Stimulated activated CD8-positive, alpha-beta memory T cell treated with anti-CD3 and anti-CD28 coated beads, Interleukin-4, amount 100 ng/mL, for 24 hours (primary cell): ENCODE data around the gene RBMS1.

ENCODE experiments used
- DNase-seq: peaks from one replicate; pipeline ENCODE4 v3.0.0-alpha.2; 2020; ENCODE audit warnings: low read depth

The RBMS1 gene

DNA sequence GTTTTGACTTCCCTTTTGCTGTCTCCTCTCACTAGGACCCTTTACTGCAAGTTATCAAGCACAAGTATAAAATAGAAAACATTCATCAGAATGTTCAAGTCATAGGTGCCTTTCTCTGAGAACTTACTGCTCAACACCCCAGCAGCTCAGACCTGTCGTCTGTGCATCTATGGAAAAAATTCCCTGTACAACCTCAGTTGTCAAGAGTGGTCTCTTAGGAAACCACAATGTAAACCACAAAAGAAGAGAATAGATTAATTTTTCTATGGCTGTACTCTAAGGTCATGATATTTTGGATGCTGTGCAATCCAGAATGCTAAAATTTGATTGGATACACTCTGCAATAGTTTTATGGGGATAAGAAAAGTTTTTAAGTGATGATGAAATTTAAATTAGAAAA lies 84.1 kb downstream of the RBMS1 start:
- DNase-seq = no peak

DNA sequence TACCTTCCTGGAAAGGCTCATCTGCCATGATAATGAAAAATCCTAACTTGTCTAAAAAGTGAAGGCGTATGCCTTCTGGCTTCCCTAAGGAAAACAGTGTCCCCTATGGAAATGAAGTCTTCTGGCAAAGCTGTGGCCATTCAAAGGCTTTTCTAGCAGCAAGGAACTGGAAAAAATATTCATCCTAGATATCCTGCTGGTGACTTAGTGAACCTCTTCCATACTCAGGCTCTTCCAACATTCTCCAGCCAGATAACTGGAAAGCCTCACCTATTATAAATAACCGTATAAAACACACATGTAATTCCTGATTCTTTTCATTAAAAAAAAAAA lies 84.7 kb downstream of the RBMS1 start:
- no peak for DNase-seq

DNA sequence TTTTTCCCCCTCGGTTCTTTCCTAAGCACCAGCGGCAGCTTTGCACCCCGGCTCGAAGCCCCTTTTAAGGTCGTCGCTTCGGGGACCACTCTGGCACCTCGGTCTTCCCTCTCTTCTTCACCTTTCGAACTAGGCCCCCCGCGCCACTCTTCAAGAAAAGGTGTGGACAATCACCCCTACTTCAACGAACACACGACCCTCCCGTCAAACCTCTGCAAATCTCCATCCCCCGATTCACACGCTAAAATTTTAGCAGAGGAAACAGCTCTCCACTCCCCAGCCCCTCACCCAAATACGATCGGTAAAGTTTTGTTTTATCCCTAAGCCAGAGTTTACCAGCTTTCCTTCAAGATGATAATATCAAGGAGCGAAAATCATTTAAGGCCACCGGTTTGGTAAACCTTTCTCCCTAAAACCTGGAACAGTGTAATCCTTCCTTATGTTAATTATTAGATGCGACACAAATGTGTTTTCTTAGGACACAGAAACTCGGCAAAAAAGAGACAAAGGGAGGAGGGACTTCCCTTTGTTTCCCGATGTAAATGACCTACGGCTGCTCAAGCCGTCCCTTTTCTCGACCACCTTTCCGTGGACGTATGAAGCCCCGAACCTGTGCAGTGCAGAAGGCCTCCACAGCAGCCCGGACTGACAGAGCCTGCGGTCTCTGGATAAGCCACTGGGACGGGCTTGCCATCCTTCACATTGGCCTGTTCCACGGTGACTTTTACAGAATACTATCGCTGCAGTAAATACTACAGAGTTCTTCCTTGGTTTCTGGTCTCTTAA lies 85.2 kb downstream of the RBMS1 start:
- no peak for DNase-seq

DNA sequence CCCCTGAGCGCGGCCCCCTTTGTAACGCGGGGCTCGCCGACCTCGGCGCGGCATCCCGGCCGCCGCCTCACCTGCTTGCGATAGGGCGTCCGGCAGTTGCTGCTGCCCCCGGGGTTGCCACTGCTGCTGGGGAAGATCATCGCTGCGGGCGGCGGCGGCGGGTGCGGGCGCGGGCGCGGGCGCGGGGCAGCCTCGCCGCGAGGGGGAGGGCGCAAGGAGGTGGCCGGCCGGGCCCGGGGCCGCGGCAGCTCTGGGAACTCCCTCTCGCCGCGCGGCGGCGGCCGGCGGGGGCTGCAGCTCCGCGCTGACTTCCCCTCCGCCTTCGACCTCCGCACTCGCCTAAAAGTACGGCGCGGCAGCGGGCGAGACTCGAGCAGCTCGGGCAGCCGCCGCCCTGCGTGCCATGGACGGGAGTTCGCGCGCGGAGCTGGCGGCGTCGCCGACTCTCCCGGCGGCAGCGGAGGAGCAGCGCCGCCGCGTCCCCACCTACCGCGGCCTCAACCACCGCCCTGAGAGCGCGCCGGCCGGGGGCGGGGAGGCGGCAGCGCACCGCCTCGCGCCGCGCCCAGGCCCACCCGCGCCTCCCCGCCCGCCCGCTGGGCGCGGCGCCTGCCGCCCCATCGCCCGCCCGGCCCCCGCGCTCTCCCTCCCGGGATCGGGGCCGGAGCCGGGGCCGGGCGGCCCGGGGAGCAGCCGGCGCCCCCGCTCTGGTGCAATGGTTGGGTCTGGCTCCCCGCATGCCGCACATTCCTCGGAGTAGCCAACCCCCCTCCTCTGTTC lies 86.0 kb downstream of the RBMS1 start:
- DNase-seq = peak; percentile 31

DNA sequence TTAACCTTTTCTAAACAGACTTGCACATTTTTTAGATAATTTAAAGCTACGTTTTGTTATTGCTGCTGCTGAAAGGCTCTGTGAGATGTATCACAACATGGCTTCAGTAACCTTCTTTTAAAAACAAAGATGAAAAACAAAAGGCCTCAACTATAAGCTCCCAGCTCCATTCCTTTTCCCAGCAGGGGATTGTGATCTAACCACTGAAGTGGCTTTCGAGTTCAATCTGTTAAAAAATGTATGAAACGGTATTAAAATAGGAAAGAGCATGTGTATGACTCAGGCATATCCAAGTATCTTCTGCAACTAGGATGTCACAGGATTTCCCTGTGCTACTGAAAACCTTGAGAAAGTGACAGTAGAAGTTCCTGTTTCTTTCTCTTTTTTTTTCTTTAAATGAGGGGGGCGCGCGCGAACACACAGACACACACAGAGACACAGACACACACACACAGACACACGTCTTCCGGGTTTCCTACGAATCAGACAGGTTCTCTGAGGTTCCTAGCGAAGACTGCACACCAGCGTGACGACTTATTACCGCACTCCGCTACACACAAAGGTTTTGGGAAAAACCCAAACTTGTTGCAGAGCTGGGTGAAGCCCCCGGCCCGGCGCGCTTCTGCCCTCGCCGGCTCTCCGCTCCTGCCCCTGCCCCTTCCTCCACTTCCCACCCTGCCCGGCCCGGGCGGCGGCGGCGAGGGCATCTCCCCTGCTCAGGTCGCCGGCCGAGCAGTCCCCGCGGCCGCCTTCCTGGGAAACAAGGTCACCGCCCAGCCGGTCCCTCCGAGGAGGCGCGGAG lies 86.8 kb downstream of the RBMS1 start:
- DNase-seq = peak; percentile 52

DNA sequence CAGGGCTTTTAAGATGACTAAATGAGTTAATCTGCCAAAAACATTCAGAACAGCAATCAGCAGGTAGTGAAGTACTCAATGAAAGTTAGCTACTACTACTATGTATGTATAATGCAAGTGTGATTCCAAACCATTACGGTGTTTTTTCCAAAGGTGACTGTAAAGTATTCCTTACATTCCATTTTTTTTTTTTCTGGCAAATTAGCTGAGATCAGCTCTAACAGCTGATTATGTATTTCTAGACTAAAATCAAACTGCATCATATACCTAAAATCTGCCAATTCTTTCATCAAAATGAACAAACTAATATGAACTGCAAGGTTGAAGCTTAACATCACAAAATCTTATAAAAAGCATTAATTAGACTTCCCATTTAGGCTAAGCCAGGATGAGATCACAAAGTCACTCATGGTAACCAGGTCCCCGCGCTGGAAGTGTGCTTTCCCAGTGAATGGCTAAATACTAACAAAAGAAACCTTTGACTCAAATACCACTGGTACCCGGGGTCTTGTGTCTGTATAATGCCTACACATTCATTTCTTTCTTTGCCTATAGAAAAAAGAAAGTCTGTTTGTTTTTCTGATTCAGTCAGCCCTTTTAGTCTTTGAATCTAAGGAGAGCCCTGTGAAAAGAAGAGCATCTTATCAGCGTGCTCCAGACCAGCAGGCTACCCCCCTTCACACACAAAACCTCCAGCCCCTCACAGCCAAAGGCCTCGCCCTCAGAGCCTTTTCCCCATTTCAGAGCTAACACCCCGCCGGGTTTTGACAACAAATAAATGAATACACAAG lies 88.3 kb downstream of the RBMS1 start:
- DNase-seq = no peak

DNA sequence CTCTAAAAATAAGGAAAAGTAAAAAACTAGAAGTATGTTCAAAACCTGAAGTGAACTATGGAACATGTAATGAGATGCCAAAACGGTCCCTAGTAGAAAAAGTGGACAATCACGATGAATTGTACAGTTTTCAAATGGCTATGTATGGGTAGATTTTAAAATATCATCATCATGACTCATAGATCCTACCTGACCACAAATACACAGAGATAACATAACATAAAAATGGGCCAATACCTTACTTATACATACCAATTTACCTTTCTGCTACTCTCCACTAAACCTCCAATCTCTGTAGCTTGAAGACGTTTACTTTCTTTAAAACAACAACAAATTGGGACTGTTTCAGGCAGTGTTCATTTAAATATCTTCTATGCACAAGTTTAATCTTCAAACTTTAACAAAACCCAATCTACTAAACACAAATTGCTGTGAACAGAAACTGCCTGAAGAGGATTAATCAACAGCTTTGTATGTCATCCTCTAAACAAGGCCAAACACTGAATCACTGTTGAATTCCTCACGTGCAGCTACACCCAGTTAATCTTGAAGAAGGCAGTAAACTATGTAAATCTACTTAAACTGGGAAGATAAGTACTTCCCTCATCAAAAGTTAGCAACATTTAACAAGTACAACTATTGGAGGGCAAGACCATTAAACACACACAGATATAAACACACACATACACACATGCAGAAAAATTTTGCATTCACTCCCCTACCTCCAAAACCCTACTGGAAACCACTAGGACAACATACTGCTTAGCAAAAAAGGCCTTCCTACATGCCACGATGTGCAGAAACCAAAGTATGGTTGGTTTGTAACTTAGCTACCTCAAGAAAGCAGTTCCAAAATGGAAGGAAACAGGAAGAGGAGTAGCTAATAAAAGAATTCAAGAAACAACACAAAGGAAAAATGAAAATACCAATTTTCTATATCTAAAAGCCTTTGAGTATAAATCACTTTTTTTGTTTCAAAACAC lies 90.3 kb downstream of the RBMS1 start:
- no peak for DNase-seq

DNA sequence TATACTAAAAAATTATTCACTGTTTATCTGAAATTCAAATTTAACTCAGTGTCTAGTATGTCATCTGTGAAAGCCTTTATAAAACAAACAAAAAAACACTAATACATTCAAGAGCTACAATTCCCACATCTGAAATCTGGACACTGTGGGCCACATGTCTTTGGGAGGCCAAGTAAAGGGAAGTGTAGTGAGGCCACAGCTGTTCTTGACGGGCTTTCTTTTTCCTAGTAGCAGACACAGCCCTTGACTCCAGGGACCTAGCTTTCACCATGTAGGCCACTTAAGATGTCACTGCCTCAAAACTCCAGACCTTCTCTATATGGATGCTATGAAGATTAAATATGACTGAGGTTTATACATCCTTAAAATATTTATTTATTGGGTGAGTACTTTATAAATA lies 91.1 kb downstream of the RBMS1 start:
- DNase-seq = no peak

DNA sequence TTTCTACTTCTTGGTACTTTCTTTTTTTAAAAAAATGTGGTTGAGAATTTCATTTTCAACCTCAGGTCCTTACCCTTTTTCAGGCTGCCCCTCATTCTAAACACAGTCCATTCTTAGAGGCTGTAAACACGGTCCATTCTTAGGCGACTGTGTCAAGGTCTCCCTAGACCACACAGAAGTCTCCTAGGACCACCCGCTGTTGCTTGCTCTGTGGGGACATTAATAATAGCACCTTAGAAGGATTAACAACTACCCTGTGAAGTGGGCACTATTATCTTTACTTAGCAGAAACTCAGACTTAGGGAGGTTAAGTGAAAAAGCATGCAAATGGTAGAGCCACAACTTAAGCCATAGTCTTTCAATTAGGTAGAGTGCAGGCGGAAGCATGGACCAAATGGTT lies 91.7 kb downstream of the RBMS1 start:
- DNase-seq = no peak

DNA sequence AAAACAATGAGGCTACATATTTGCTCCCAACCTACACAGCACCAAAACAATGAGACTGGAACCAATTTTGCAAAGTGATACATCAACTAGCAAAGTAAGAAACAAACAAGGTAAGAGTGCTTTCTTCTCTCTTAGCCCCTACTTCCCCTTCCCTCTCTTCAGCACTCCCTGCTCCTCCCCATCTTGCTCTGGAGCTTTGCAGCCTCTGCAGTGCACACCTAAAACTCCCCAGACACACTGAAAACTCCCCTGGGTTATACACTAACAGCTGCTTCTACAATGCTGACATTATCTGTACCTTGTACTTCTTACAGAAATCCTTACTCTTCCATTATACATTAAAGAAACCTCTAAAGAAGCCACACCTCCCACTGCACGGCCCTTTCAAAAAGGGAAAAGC lies 93.7 kb downstream of the RBMS1 start:
- no peak for DNase-seq

DNA sequence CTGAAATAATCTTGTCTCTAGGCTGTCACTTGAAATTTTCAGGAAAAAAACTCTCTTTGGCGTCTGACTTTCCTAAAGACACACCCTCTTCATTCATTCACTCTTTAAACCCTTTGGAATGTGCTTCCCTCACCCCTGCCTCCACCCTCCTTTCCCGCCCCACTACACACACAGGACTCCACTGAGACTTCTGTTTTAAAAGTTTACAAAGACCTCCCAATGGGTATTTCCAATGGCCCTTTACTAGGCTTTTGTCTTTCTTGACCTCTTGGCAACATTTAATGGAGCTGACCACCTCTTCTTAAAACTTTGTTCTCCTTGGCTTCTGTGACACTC lies 96.1 kb downstream of the RBMS1 start:
- no peak for DNase-seq

DNA sequence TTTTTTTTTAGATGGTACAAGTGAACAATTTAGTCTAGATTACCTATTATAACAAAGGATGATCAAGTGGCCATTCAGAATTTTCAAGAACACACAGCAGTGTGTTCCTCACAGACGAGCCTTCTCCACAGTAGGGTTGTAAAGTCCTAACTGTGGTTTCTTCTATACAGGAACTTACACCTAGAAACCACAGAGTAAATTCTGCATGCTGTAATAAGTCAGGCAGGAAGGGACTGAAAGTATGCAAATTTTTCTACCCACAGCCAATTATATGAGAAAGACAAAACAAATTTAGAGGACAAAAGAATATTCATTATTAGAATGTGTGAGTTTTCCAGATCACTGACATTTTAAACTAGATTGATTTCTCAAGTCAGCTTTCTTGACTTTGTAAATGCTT lies 99.5 kb downstream of the RBMS1 start:
- no peak for DNase-seq

DNA sequence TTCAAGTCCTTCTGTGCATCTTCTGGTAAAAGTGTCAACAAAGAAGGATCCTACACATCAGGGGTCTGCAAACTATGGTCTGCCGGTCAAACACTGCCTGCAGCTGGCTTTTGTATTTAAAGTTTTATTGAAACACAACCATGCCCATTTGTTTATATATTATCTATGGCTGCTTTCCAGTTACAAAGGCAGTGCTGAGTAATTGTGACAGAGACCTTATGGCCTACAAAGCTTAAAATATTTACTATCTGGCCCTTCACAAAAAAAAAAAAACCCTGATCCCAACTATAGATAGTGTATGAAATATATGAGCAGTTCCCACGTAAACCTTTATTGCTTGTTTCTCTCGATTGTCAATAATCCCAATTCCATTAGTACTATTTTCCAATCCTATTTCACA lies 101.4 kb downstream of the RBMS1 start:
- no peak for DNase-seq

DNA sequence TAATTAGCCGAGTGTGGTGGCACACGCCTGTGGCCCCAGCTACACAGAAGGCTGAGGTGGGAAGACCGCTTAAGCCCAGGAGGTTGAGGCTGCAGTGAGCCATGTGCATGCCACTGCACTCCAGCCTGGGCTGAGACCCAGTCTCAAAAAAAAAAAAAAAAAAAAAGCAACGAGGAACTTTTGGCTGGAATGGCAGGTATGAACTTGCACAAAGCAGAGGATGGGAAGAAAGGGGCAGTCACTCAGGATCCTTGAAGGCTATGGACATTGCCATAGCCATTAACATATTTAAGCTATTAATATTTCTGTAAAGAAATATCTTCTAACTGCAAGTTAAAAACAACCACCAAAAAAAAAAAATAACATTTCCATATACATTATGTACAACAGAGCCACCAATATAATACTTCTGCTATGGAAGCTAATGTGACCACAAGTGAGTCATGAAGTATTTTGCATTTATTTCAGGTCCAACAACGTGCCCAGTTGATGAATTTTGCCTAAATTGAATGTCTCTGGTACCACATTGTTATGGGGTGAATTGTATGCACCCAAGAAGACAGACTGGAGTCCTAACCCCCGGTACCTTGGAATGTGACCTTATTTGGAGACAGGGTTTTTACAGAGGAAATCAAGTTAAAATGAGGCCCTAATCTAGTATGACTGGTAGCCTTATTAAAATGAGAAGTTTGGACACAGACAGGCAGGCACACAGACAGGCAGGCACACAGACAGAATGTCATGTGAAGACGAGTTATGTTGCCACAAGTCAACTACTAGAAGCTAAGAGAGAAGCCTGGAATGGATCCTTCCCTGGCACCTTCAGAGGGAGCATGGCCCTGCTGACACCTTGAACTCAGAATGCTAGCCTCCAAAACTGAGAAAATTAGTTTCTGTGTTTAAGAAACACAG lies 102.8 kb downstream of the RBMS1 start:
- no peak for DNase-seq

DNA sequence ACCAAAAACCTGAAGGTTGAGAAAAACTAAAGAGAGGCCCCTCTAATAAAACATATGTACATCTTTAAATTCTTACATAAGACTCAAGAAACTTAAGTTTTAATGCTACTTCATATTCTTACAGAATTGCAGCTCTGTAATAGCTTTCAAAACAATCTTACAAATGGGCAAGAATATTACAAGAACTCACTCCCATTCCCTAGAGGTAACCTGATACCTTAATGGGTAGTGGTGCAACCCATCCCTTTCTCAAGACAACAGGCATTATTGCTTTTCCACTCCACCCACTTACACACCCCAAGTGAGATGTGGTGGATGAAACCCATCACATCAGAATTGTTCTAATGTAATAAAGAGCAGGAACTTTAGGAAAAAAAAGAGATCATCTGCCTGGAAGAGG lies 103.7 kb downstream of the RBMS1 start:
- no peak for DNase-seq

DNA sequence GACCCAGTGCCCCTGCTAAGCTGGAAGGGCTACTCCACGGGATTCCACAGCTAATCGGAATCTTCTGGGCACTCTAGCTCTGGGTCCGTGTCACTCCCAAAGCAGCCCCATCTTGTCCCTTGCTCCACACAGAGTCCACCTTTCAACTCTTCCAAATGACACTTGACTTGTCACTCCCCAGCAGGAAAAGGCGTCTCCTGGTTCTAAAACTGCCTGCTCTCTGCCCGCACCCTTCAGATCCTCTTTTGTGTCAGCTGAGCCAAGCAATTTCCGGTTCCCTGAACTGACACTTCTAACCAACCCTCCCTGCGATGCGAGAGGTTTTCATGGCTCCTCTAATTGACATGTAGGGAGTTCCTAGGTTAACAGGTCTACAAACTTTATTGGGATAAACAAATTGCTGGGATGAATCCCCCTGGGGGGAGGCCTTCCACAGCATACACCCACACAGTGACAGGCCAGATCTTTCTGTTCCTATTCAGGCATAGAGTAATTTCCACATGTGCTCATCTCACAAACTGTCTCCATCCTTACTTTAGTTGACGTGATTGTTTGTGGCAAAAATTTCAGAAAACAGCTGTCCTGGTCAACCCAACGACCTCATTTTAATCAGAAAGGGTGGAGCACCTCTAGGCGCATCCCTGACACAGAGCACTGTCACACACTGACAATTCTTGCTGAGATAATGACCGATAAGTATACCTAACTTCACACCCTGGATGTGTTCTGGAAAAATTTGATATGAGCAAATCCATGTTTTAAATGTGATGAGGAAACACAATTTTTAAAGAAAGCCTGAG lies 104.9 kb downstream of the RBMS1 start:
- DNase-seq = no peak

DNA sequence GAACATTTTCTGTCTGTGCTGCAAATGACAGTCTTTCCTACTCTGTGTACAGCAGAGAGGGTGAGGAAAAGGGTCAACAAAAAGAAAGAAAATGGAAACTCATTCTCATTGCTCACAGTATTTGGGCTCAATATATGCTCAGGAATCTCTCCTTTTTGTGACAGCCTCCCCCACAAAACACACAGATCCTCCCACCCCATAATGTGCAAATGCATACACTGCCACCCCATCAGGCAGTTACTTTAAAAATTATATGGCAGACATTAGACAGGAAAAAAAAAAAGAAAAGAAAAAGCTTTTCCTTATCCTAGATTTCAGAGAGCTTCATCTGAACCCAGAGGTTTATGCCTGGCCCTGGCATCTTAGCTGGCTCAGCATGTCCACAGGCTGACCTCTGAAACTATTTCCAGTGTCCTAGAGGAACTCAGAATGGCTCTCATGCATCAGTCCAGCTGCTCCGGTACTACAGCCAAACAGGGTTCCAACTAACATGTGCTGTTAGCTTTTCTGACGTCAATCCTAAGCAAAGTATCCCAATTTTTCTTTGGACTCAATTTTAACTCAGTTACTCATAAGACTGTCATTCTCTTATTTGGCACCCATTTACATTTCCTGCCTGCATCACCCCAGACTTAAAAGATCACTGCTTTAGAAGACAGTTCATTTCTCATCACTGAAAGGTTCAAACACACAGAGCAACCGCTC lies 105.9 kb downstream of the RBMS1 start:
- DNase-seq = no peak

DNA sequence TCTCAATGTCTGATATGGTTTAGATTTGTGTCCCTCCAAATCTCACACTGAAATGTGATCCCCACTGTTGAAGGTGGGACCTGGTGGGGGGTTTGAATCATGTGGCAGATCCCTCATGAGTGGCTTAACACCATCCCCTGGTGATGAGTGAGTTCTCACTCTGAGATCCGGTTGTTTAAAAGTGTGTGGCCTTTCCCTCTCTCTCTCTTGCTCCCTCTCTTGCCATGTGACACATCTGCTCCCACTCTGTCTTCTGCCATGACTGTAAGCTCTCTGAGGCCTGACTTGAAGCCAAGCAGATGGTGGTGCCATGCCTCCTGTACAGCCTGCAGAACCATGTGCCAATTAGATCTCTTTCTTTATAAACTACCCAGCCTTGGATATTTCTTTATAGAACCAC lies 108.8 kb downstream of the RBMS1 start:
- no peak for DNase-seq
